BLaER1 (cell line): Measurements from ENCODE around the gene HS6ST1.

Experiments
- H3K27ac ChIP-seq: shearing (Covaris generic); formaldehyde crosslinking; 2 replicates; pipeline ENCODE4 v1.8.1; 2022
- H3K27me3 ChIP-seq: shearing (Covaris generic); formaldehyde crosslinking; 2 replicates; pipeline ENCODE4 v1.8.1; 2022
- H3K36me3 ChIP-seq: shearing (Covaris generic); formaldehyde crosslinking; 2 replicates; pipeline ENCODE4 v1.8.1; 2022
- H3K4me1 ChIP-seq: shearing (Covaris generic); formaldehyde crosslinking; 2 replicates; pipeline ENCODE4 v1.8.1; 2022
- H3K4me2 ChIP-seq: shearing (Covaris generic); formaldehyde crosslinking; 2 replicates; pipeline ENCODE4 v1.8.1; 2022
- H3K4me3 ChIP-seq: shearing (Covaris generic); formaldehyde crosslinking; 2 replicates; pipeline ENCODE4 v1.8.1; 2022
- H3K9ac ChIP-seq: shearing (Covaris generic); formaldehyde crosslinking; 2 replicates; pipeline ENCODE4 v1.8.1; 2022
- H3K9me3 ChIP-seq: shearing (Covaris generic); formaldehyde crosslinking; 2 replicates; pipeline ENCODE4 v1.8.1; 2022
- H4K20me1 ChIP-seq: shearing (Covaris generic); formaldehyde crosslinking; 2 replicates; pipeline ENCODE4 v1.8.1; 2022
- Cebpa-rat ChIP-seq: shearing (Covaris generic); IDR thresholded peaks from 2 replicates; pipeline ENCODE4 v1.8.1; 2022

The HS6ST1 gene

GRCh38 chr2:128348701-128349100 lies 30.0 kb upstream of the HS6ST1 start:
- Histone ChIP-seq H3K4me2 (no peak overlapping the region), H3K9ac (no peak overlapping the region)

GRCh38 chr2:128347701-128348539 lies 29.3 kb upstream of the HS6ST1 start:
- H3K4me1 ChIP-seq: peaks cover 2% of the 10 kb centered on the region; the same call in 1 of the 2 replicates
- TF ChIP-seq Cebpa-rat: no peak
- no peak overlapping the region for H3K4me2 ChIP-seq
- no peak overlapping the region for H3K9ac ChIP-seq
- no peaks in the 10 kb centered on the region for H3K27me3 ChIP-seq
- H3K27ac ChIP-seq: no peak overlapping the region
- peaks cover 47% of the 10 kb centered on the region for H3K9me3 ChIP-seq
- no peaks in the 10 kb centered on the region for H4K20me1 ChIP-seq
- no peaks in the 10 kb centered on the region for H3K36me3 ChIP-seq
- no peak overlapping the region for H3K4me3 ChIP-seq

More at GRCh38 chr2:128348701-128349100, 30.0 kb upstream of the HS6ST1 start:
- H3K27ac ChIP-seq: no peak overlapping the region
- no peaks in the 10 kb centered on the region for H3K36me3 ChIP-seq
- no peak for TF ChIP-seq Cebpa-rat
- H3K27me3 ChIP-seq: no peaks in the 10 kb centered on the region
- H3K9me3 ChIP-seq: peaks cover 45% of the 10 kb centered on the region
- H3K4me1 ChIP-seq: no peaks in the 10 kb centered on the region
- no peaks in the 10 kb centered on the region for H4K20me1 ChIP-seq
- no peak overlapping the region for H3K4me3 ChIP-seq

GRCh38 chr2:128347171-128347558 lies 28.5 kb upstream of the HS6ST1 start:
- no peak overlapping the region for H3K4me3 ChIP-seq
- no peaks in the 10 kb centered on the region for H4K20me1 ChIP-seq
- H3K4me2 ChIP-seq: no peak overlapping the region
- H3K4me1 ChIP-seq: peaks cover 10% of the 10 kb centered on the region
- H3K9ac ChIP-seq: no peak overlapping the region
- no peaks in the 10 kb centered on the region for H3K36me3 ChIP-seq
- H3K27ac ChIP-seq: no peak overlapping the region
- peaks cover 43% of the 10 kb centered on the region for H3K9me3 ChIP-seq
- no peaks in the 10 kb centered on the region for H3K27me3 ChIP-seq
- TF ChIP-seq Cebpa-rat: no peak

GRCh38 chr2:128346291-128347170 lies 27.9 kb upstream of the HS6ST1 start:
- H3K4me1 ChIP-seq: peaks cover 15% of the 10 kb centered on the region
- no peak overlapping the region for H3K9ac ChIP-seq
- H3K27me3 ChIP-seq: no peaks in the 10 kb centered on the region
- no peaks in the 10 kb centered on the region for H4K20me1 ChIP-seq
- H3K27ac ChIP-seq: no peak overlapping the region
- no peaks in the 10 kb centered on the region for H3K36me3 ChIP-seq
- H3K4me2 ChIP-seq: no peak overlapping the region
- TF ChIP-seq Cebpa-rat: no peak
- H3K9me3 ChIP-seq: peaks cover 37% of the 10 kb centered on the region
- H3K4me3 ChIP-seq: no peak overlapping the region

- TF ChIP-seq Cebpa-rat: no peak
- H3K4me2 ChIP-seq: no peak overlapping the region
- no peak overlapping the region for H3K27ac ChIP-seq
- H3K9me3 ChIP-seq: peaks cover 30% of the 10 kb centered on the region
- no peaks in the 10 kb centered on the region for H4K20me1 ChIP-seq
- no peaks in the 10 kb centered on the region for H3K36me3 ChIP-seq
- H3K27me3 ChIP-seq: no peaks in the 10 kb centered on the region
- no peak overlapping the region for H3K9ac ChIP-seq
- no peak overlapping the region for H3K4me3 ChIP-seq
- peaks cover 15% of the 10 kb centered on the region for H3K4me1 ChIP-seq
Observed at GRCh38 chr2:128345436-128346165, 26.9 kb upstream of the HS6ST1 start.

GRCh38 chr2:128344101-128344500 lies 25.4 kb upstream of the HS6ST1 start:
- Histone ChIP-seq H3K27me3 (no peaks in the 10 kb centered on the region), H3K9me3 (peaks cover 19% of the 10 kb centered on the region), H4K20me1 (no peaks in the 10 kb centered on the region), H3K9ac (no peak overlapping the region), H3K4me3 (no peak overlapping the region), H3K36me3 (no peaks in the 10 kb centered on the region), H3K4me2 (no peak overlapping the region), H3K4me1 (peaks cover 18% of the 10 kb centered on the region), H3K27ac (no peak overlapping the region)
- no peak for TF ChIP-seq Cebpa-rat

GRCh38 chr2:128343459-128343858 lies 24.8 kb upstream of the HS6ST1 start:
- no peaks in the 10 kb centered on the region for H3K36me3 ChIP-seq
- no peak for TF ChIP-seq Cebpa-rat
- H3K27ac ChIP-seq: no peak overlapping the region
- peaks cover 19% of the 10 kb centered on the region for H3K9me3 ChIP-seq
- H3K4me1 ChIP-seq: peaks cover 18% of the 10 kb centered on the region
- H3K4me2 ChIP-seq: no peak overlapping the region
- no peak overlapping the region for H3K4me3 ChIP-seq
- H3K9ac ChIP-seq: no peak overlapping the region
- H4K20me1 ChIP-seq: no peaks in the 10 kb centered on the region
- H3K27me3 ChIP-seq: no peaks in the 10 kb centered on the region

- peak overlapping the region; percentile 42 for H3K4me2 ChIP-seq
- no peak overlapping the region for H3K9ac ChIP-seq
- H3K9me3 ChIP-seq: peaks cover 19% of the 10 kb centered on the region
- no peaks in the 10 kb centered on the region for H4K20me1 ChIP-seq
- H3K36me3 ChIP-seq: no peaks in the 10 kb centered on the region
- H3K27ac ChIP-seq: no peak overlapping the region
- peaks cover 18% of the 10 kb centered on the region for H3K4me1 ChIP-seq
- no peaks in the 10 kb centered on the region for H3K27me3 ChIP-seq
- TF ChIP-seq Cebpa-rat: no peak
- H3K4me3 ChIP-seq: no peak overlapping the region
Observed at GRCh38 chr2:128342550-128342949, 23.9 kb upstream of the HS6ST1 start.

- Histone ChIP-seq H3K27me3 (no peaks in the 10 kb centered on the region), H3K36me3 (no peaks in the 10 kb centered on the region), H3K4me3 (no peak overlapping the region), H3K9ac (no peak overlapping the region), H3K9me3 (peaks cover 19% of the 10 kb centered on the region), H3K27ac (no peak overlapping the region), H3K4me2 (0 out of 2 replicates have a peak overlapping the region, but pooled peaks have one; percentile 42), H3K4me1 (peaks cover 18% of the 10 kb centered on the region), H4K20me1 (no peaks in the 10 kb centered on the region)
- no peak for TF ChIP-seq Cebpa-rat
Observed at GRCh38 chr2:128341621-128342020, 23.0 kb upstream of the HS6ST1 start.
